HEK293 (cell line): ENCODE results near the gene MYO15B.

ENCODE experiments used
- BCL6B ChIP-seq: fragments of 450-650 bp; formaldehyde crosslinking; IDR thresholded peaks from 2 replicates; pipeline ENCODE4 v1.5.1; 2017; ENCODE audit warnings: missing biosample characterization, missing genetic modification characterization
- CTCF ChIP-seq: fragments of 450-650 bp; formaldehyde crosslinking; IDR thresholded peaks from 2 replicates; pipeline ENCODE4 v1.5.1; 2016; ENCODE audit warnings: missing biosample characterization, missing genetic modification characterization
- EGR2 ChIP-seq: fragments of 450-650 bp; formaldehyde crosslinking; IDR thresholded peaks from 2 replicates; pipeline ENCODE4 v1.5.1; 2016; ENCODE audit warnings: low read depth, missing biosample characterization, missing genetic modification characterization
- KLF1 ChIP-seq: fragments of 450-650 bp; formaldehyde crosslinking; IDR thresholded peaks from 2 replicates; pipeline ENCODE4 v1.5.1; 2016; ENCODE audit warnings: missing biosample characterization, missing genetic modification characterization
- KLF17 ChIP-seq: fragments of 450-650 bp; formaldehyde crosslinking; IDR thresholded peaks from 2 replicates; pipeline ENCODE4 v1.5.1; 2016; ENCODE audit warnings: missing biosample characterization, missing genetic modification characterization
- SCRT1 ChIP-seq: fragments of 450-650 bp; formaldehyde crosslinking; IDR thresholded peaks from 2 replicates; pipeline ENCODE4 v1.5.1; 2016; ENCODE audit warnings: missing biosample characterization, missing genetic modification characterization, borderline replicate concordance
- SETDB1 ChIP-seq: IDR thresholded peaks from one replicate; pipeline ENCODE4 v1.6.1; 2017; ENCODE audit warnings: mild to moderate bottlenecking, low read length, moderate library complexity, mixed read lengths; ENCODE audit not compliant: insufficient read length
- ZBTB26 ChIP-seq: fragments of 450-650 bp; formaldehyde crosslinking; optimal IDR thresholded peaks from 2 replicates; pipeline ENCODE3; 2016; ENCODE audit warnings: missing biosample characterization, mild to moderate bottlenecking, missing genetic modification characterization
- ZBTB49 ChIP-seq: fragments of 450-650 bp; formaldehyde crosslinking; IDR thresholded peaks from 2 replicates; pipeline ENCODE4 v1.5.1; 2016; ENCODE audit warnings: missing biosample characterization, missing genetic modification characterization, low read depth
- ZBTB7A ChIP-seq: fragments of 450-650 bp; formaldehyde crosslinking; IDR thresholded peaks from 2 replicates; pipeline ENCODE4 v1.5.1; 2016; ENCODE audit warnings: low read depth, missing biosample characterization, missing genetic modification characterization
- ZFHX2 ChIP-seq: fragments of 450-650 bp; formaldehyde crosslinking; conservative IDR thresholded peaks from 2 replicates; pipeline ENCODE4 v1.5.1; 2016; ENCODE audit warnings: missing biosample characterization, missing genetic modification characterization
- ZFP37 ChIP-seq: fragments of 450-650 bp; formaldehyde crosslinking; IDR thresholded peaks from 2 replicates; pipeline ENCODE4 v1.5.1; 2016; ENCODE audit warnings: missing biosample characterization, missing genetic modification characterization
- ZNF112 ChIP-seq: fragments of 450-650 bp; formaldehyde crosslinking; IDR thresholded peaks from 2 replicates; pipeline ENCODE4 v1.5.0; 2017; ENCODE audit warnings: missing biosample characterization, missing genetic modification characterization
- ZNF121 ChIP-seq: fragments of 450-650 bp; formaldehyde crosslinking; IDR thresholded peaks from 2 replicates; pipeline ENCODE4 v1.5.1; 2016; ENCODE audit warnings: missing biosample characterization, missing genetic modification characterization
- ZNF133 ChIP-seq: fragments of 450-650 bp; formaldehyde crosslinking; IDR thresholded peaks from 2 replicates; pipeline ENCODE4 v1.5.1; 2016; ENCODE audit warnings: missing biosample characterization, missing genetic modification characterization
- ZNF26 ChIP-seq: fragments of 450-650 bp; formaldehyde crosslinking; IDR thresholded peaks from 2 replicates; pipeline ENCODE4 v1.5.1; 2016; ENCODE audit warnings: missing biosample characterization, missing genetic modification characterization
- ZNF416 ChIP-seq: fragments of 450-650 bp; formaldehyde crosslinking; IDR thresholded peaks from 2 replicates; pipeline ENCODE4 v1.5.1; 2016; ENCODE audit warnings: missing biosample characterization, missing genetic modification characterization
- ZNF513 ChIP-seq: fragments of 450-650 bp; IDR thresholded peaks from 2 replicates; pipeline ENCODE4 v1.5.1; 2018; ENCODE audit warnings: missing biosample characterization, missing genetic modification characterization
- ZNF529 ChIP-seq: fragments of 450-650 bp; formaldehyde crosslinking; IDR thresholded peaks from 2 replicates; pipeline ENCODE4 v1.5.1; 2017; ENCODE audit warnings: missing genetic modification characterization, missing biosample characterization; ENCODE audit not compliant: insufficient replicate concordance
- ZNF580 ChIP-seq: fragments of 450-650 bp; formaldehyde crosslinking; IDR thresholded peaks from 2 replicates; pipeline ENCODE4 v1.5.1; 2016; ENCODE audit warnings: missing biosample characterization, missing genetic modification characterization
- ZNF624 ChIP-seq: fragments of 450-650 bp; formaldehyde crosslinking; IDR thresholded peaks from 2 replicates; pipeline ENCODE4 v1.5.1; 2017; ENCODE audit warnings: missing biosample characterization, missing genetic modification characterization
- ZNF654 ChIP-seq: fragments of 450-650 bp; formaldehyde crosslinking; IDR thresholded peaks from 2 replicates; pipeline ENCODE4 v1.5.1; 2016; ENCODE audit warnings: low read depth, missing biosample characterization, missing genetic modification characterization
- ZNF692 ChIP-seq: fragments of 450-650 bp; formaldehyde crosslinking; IDR thresholded peaks from 2 replicates; pipeline ENCODE4 v1.5.1; 2016; ENCODE audit warnings: missing biosample characterization, missing genetic modification characterization
- ZNF707 ChIP-seq: fragments of 450-650 bp; formaldehyde crosslinking; IDR thresholded peaks from 2 replicates; pipeline ENCODE4 v1.5.1; 2016; ENCODE audit warnings: missing biosample characterization, missing genetic modification characterization
- ZNF791 ChIP-seq: fragments of 450-650 bp; formaldehyde crosslinking; IDR thresholded peaks from 2 replicates; pipeline ENCODE4 v1.5.1; 2016; ENCODE audit warnings: missing biosample characterization, missing genetic modification characterization
- ZNF792 ChIP-seq: fragments of 450-650 bp; formaldehyde crosslinking; IDR thresholded peaks from 2 replicates; pipeline ENCODE4 v1.5.1; 2016; ENCODE audit warnings: missing biosample characterization, missing genetic modification characterization

MYO15B gene

GRCh38 chr17:75601057-75601987 lies 13.7 kb downstream of the MYO15B start (continued):
- TF ChIP-seq ZNF529 (tag by site-specific recombination) (no peak), ZNF112 (tag by site-specific recombination) (no peak), ZFHX2 (peak; percentile 52; the same call in 1 of the 2 replicates), CTCF (peak; percentile 86), ZNF580 (tag by site-specific recombination) (peak; percentile 81; the same call in 1 of the 2 replicates), BCL6B (tag by site-specific recombination) (no peak), EGR2 (tag by site-specific recombination) (peak; percentile 43; the same call in 1 of the 2 replicates), ZBTB26 (no peak), ZFP37 (no peak), SETDB1 (no peak), ZBTB7A (tag by site-specific recombination) (no peak), ZNF624 (no peak), KLF17 (peak; percentile 49), SCRT1 (no peak), ZNF416 (tag by site-specific recombination) (no peak), ZNF133 (tag by site-specific recombination) (no peak), KLF1 (tag by site-specific recombination) (peak; percentile 42; the same call in 1 of the 2 replicates), ZBTB49 (tag by site-specific recombination) (no peak), ZNF707 (tag by site-specific recombination) (no peak), ZNF692 (tag by site-specific recombination) (no peak), ZNF513 (tag by site-specific recombination) (no peak), ZNF121 (tag by site-specific recombination) (peak; percentile 93), ZNF792 (tag by site-specific recombination) (no peak), ZNF26 (tag by site-specific recombination) (no peak), ZNF791 (tag by site-specific recombination) (no peak), ZNF654 (tag by site-specific recombination) (peak; percentile 33)
- TF ChIP-seq, all 188 proteins: peak for 15
